Measurements from ENCODE around the gene KDM4B. TPM values are rescaled to one million over a fixed set of nuclear protein-coding genes. Genes with fewer than 3 reads are reported as not detected.
A peak's percentile ranks its signal among the peaks of the same experiment; 100 is the strongest.
"Not testable (repeated sequence)": the region's sequence is repeated elsewhere in the genome, so short reads cannot be mapped to it uniquely, and the experiment has no call there.

The KDM4B gene
- total RNA-seq, 2 experiments from 2014 or later, result 46.3 to 46.6 TPM

- Mint-ChIP-seq H3K9me3 (peaks cover 3% of the 10 kb centered on the region), H3K4me3 (no peak overlapping the region)
- POLR2A ChIA-PET, result interaction anchor here (1.1 kb wide), 1 partner anchor 17 kb away, joined by 4 read pairs; no protein-coding TSS in a partner anchor
Measured at GRCh38 chr19:5155586-5156210, 186.8 kb downstream of the KDM4B start.

GRCh38 chr19:5156231-5156986, 187.5 kb downstream of the KDM4B start:
- TF ChIP-seq CTCF (IDR thresholded peaks at IDR 0.05), result no peak
- POLR2A ChIA-PET, result no interaction called here
- H3K27me3 Mint-ChIP-seq, result no peaks in the 10 kb centered on the region
- DNase-seq (no peak), ATAC-seq (no peak)
- no peak overlapping the region for H3K27ac Mint-ChIP-seq
- peaks cover 9% of the 10 kb centered on the region for H3K36me3 Mint-ChIP-seq (ENCODE audit: low read depth)
- peaks cover 3% of the 10 kb centered on the region for H3K9me3 Mint-ChIP-seq
- intact Hi-C loops (cut with micrococcal nuclease), result no loop called here
- CTCF ChIA-PET, result no interaction called here
- no peak overlapping the region for H3K4me3 Mint-ChIP-seq
- H3K4me1 Mint-ChIP-seq (ENCODE audit: low read depth), result peaks cover 2% of the 10 kb centered on the region

More at GRCh38 chr19:5155586-5156210, 186.8 kb downstream of the KDM4B start:
- intact Hi-C loops (cut with micrococcal nuclease), result no loop called here
- H3K36me3 Mint-ChIP-seq (ENCODE audit: low read depth), result peaks cover 9% of the 10 kb centered on the region
- peaks cover 2% of the 10 kb centered on the region for H3K4me1 Mint-ChIP-seq (ENCODE audit: low read depth)
- no peak overlapping the region for H3K27ac Mint-ChIP-seq
- ATAC-seq, result no peak
- no peak for DNase-seq
- CTCF ChIA-PET, result no interaction called here
- H3K27me3 Mint-ChIP-seq, result no peaks in the 10 kb centered on the region
- TF ChIP-seq CTCF (IDR thresholded peaks at IDR 0.05), result no peak

- H3K36me3 Mint-ChIP-seq (ENCODE audit: low read depth), result peaks cover 9% of the 10 kb centered on the region
- no peak overlapping the region for H3K27ac Mint-ChIP-seq
- peaks cover 3% of the 10 kb centered on the region for H3K9me3 Mint-ChIP-seq
- ChIA-PET POLR2A (no interaction called here), CTCF (no interaction called here)
- H3K4me3 Mint-ChIP-seq, result no peak overlapping the region
- DNase-seq (no peak), ATAC-seq (no peak)
- peaks cover 2% of the 10 kb centered on the region for H3K4me1 Mint-ChIP-seq (ENCODE audit: low read depth)
- TF ChIP-seq CTCF (IDR thresholded peaks at IDR 0.05), result no peak
- intact Hi-C loops (cut with micrococcal nuclease), result no loop called here
- H3K27me3 Mint-ChIP-seq, result no peaks in the 10 kb centered on the region
Measured at GRCh38 chr19:5157186-5157585, 188.3 kb downstream of the KDM4B start.

GRCh38 chr19:5158549-5159134, 189.7 kb downstream of the KDM4B start:
- H3K36me3 Mint-ChIP-seq (ENCODE audit: low read depth); ATAC-seq; H3K27ac Mint-ChIP-seq; H3K27me3 Mint-ChIP-seq; H3K4me1 Mint-ChIP-seq (ENCODE audit: low read depth); H3K9me3 Mint-ChIP-seq; intact Hi-C loops (cut with micrococcal nuclease); POLR2A ChIA-PET; H3K4me3 Mint-ChIP-seq: not testable (repeated sequence)
- CTCF ChIA-PET, result interaction anchor here (1.0 to 1.3 kb wide), 2 partner anchors 20 to 110 kb away, joined by 3 read pairs; no protein-coding TSS in a partner anchor
- peak; percentile 43 for DNase-seq

GRCh38 chr19:5160158-5160795, 191.4 kb downstream of the KDM4B start:
- DNase-seq; H3K36me3 Mint-ChIP-seq (ENCODE audit: low read depth); H3K27me3 Mint-ChIP-seq; H3K27ac Mint-ChIP-seq; ATAC-seq; intact Hi-C loops (cut with micrococcal nuclease); H3K4me3 Mint-ChIP-seq; H3K9me3 Mint-ChIP-seq; H3K4me1 Mint-ChIP-seq (ENCODE audit: low read depth); POLR2A ChIA-PET: not testable (repeated sequence)
- CTCF ChIA-PET, result interaction anchor here (1.2 to 3.0 kb wide), 2 partner anchors 11 to 159 kb away, joined by 3 to 6 read pairs; no protein-coding TSS in a partner anchor

GRCh38 chr19:5164845-5165696, 196.2 kb downstream of the KDM4B start:
- H3K9me3 Mint-ChIP-seq; H3K27ac Mint-ChIP-seq; CTCF ChIA-PET; H3K27me3 Mint-ChIP-seq; ATAC-seq; H3K4me3 Mint-ChIP-seq; H3K4me1 Mint-ChIP-seq (ENCODE audit: low read depth); DNase-seq; intact Hi-C loops (cut with micrococcal nuclease); H3K36me3 Mint-ChIP-seq (ENCODE audit: low read depth): not testable (repeated sequence)
- POLR2A ChIA-PET, result interaction anchor here (0.8 kb wide), 1 partner anchor 14 kb away, joined by 4 read pairs; no protein-coding TSS in a partner anchor
